ENCODE measurements around the gene COL19A1. TPM values are rescaled to one million over a fixed set of nuclear protein-coding genes. Genes with fewer than 3 reads are reported as not detected.

COL19A1 gene
- total RNA-seq, 2 donors from 2014 or later, result 0.14 to 0.45 TPM

DNA sequence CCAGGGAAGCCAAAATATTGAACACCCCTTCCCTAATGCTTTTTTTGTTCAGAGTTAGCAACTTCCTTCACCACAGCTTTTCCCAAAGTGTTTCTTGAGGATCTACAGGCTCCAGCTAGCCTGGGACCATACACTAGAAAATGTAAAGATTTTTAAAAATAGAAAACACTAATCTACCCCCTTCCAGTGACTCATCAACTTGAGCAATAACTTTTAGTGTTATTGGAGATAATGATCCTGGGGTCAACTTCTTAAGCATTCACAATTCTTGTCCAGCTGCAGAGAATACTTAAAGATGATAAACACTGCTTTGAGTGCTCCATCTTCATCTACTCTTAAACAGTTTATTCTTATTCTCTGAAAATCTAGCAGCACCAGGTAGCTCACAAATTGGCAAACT, 304.9 kb downstream of the COL19A1 start:
- TF ChIP-seq POLR2A (IDR thresholded peaks at IDR 0.05), result no peak
- H3K4me1 ChIP-seq (replicated peaks), result no peaks in the 10 kb centered on the region
- no peaks in the 10 kb centered on the region for H3K36me3 ChIP-seq
- H3K9me3 ChIP-seq, result no peaks in the 10 kb centered on the region
- intact Hi-C loops (cut with DNase I), result no loop called here
- H3K27ac ChIP-seq, result no peak overlapping the region
- H3K4me3 ChIP-seq, result no peak overlapping the region
- no peaks in the 10 kb centered on the region for H3K27me3 ChIP-seq (replicated peaks; ENCODE audit: insufficient read depth)
- DNase-seq (ENCODE audit: low spot score), result no peak

DNA sequence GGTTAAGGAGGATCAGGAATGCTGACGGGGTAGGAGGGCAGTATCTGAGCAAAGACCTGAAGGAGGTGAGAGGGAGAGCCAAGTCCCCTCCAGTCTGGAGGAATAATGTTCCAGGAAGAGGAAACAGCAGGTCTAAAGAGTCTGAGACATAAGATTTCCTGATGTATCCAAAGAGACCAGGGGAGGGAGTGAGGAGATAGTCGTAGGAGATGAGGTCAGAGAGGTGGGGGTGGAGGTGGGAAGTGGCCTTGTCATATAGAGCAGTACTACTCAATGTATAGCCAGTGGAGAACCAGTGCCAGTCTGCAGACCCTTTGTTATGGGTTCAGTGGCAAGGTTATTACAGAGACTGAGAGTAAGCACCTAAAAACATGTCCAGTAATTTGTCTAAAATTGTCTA, 305.9 kb downstream of the COL19A1 start:
- no peaks in the 10 kb centered on the region for H3K27me3 ChIP-seq (replicated peaks; ENCODE audit: insufficient read depth)
- no peak overlapping the region for H3K4me3 ChIP-seq
- H3K36me3 ChIP-seq, result no peaks in the 10 kb centered on the region
- intact Hi-C loops (cut with DNase I), result no loop called here
- no peak overlapping the region for H3K27ac ChIP-seq
- DNase-seq (ENCODE audit: low spot score), result no peak
- 26% methylated on average over 2 of the region's 2 CpGs for WGBS
- H3K4me1 ChIP-seq (replicated peaks), result no peaks in the 10 kb centered on the region
- H3K9me3 ChIP-seq, result no peaks in the 10 kb centered on the region
- no peak for TF ChIP-seq POLR2AphosphoS5 (IDR thresholded peaks at IDR 0.05)
- TF ChIP-seq POLR2A (IDR thresholded peaks at IDR 0.05), result no peak
- TF ChIP-seq, protein P1, sequence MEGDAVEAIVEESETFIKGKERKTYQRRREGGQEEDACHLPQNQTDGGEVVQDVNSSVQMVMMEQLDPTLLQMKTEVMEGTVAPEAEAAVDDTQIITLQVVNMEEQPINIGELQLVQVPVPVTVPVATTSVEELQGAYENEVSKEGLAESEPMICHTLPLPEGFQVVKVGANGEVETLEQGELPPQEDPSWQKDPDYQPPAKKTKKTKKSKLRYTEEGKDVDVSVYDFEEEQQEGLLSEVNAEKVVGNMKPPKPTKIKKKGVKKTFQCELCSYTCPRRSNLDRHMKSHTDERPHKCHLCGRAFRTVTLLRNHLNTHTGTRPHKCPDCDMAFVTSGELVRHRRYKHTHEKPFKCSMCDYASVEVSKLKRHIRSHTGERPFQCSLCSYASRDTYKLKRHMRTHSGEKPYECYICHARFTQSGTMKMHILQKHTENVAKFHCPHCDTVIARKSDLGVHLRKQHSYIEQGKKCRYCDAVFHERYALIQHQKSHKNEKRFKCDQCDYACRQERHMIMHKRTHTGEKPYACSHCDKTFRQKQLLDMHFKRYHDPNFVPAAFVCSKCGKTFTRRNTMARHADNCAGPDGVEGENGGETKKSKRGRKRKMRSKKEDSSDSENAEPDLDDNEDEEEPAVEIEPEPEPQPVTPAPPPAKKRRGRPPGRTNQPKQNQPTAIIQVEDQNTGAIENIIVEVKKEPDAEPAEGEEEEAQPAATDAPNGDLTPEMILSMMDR (IDR thresholded peaks at IDR 0.05), result no peak

DNA sequence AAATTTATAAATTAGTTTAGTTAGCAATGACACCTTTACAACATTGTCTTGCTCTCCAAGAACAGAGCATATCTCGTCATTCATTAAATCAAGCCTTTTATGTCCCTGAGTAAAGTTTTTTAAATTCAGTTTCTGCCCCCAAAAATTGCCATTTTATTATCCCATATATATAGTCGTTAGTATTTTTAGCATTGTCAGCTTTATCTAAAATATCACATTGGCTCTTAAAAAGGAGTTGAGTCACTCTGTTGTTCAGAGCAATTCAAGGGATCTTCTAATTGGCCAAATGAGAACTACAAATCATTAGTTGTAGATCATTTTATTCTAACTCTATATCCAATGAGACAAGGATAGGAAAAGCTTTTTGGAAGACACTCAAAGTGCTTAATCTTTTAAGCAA, 309.4 kb downstream of the COL19A1 start:
- DNase-seq (ENCODE audit: low spot score), result no peak
- no peak overlapping the region for H3K27ac ChIP-seq
- intact Hi-C loops (cut with DNase I), result no loop called here
- H3K4me1 ChIP-seq (replicated peaks), result no peaks in the 10 kb centered on the region
- TF ChIP-seq, protein P1 (IDR thresholded peaks at IDR 0.05), result no peak
- TF ChIP-seq POLR2AphosphoS5 (IDR thresholded peaks at IDR 0.05), result no peak
- no peak for TF ChIP-seq POLR2A (IDR thresholded peaks at IDR 0.05)
- 73% methylated on average over 2 of the region's 2 CpGs for WGBS
- H3K27me3 ChIP-seq (replicated peaks; ENCODE audit: insufficient read depth), result no peaks in the 10 kb centered on the region
- no peak overlapping the region for H3K4me3 ChIP-seq
- H3K36me3 ChIP-seq, result no peaks in the 10 kb centered on the region
- H3K9me3 ChIP-seq, result no peaks in the 10 kb centered on the region

DNA sequence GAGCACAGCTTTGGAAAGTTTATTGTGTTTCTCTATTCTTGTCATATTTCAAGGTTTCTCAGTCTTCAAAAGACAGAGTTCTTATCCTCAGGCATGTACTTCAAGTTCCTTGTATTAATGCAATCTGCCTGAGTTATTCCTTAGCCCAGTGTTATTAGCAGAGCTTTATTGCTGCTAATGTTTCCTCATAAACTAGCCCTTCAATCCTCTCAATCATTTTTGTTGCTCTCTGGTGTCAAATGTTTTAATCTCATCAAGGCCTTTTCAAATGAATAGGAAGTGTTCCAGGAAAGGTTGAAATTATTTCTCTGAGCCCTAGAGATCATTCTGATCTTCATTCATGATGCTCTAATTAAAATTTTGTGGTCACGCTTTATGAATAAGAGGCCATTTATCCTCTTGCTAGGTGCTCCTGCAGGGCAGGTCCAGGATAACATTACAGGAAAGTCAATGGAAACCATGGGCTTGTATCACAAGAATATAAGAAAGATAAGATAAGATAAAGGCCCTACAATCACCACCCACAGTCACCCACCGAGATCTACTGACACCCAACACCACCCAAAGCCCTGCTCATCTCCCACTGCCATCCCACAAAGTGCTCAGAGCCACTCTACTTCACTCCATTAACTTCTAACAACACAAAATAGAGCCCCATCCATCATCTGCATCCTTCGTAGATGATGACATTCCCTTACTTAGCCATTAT, 310.6 kb downstream of the COL19A1 start:
- H3K27ac ChIP-seq, result no peak overlapping the region
- intact Hi-C loops (cut with DNase I), result no loop called here
- WGBS, result 77% methylated on average over 3 of the region's 3 CpGs

DNA sequence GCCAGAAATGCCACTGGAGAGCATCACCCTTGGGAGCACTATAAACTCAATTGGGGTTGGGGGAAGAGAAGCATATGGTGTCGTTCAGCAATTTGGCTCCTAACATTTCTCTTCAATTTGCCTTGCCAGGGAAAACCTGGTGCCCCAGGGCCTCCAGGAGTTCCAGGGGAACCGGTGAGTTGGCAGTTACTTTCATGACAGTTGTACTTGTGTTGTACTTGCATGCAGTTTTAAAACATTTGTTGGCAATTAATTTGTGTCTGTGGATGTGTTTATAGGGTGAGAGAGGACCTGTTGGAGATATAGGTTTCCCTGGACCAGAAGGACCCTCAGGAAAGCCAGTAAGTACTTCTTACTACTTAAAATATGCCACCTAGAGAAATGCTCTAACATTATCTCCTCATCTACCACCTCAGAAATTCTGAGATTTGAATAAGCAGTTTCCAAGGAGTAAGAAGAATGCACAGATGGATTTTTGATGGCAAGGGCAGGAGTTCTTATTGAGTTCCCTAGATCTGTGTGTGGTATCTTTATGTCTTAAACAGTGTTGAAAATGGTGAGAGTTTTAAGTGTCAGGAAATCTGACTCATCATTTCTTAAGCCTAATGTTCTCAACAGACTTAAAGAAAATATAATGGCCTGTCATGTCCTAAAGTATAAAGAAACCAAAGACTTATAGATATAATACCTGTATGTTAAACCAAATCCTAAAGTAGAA, 314.0 kb downstream of the COL19A1 start:
- H3K4me1 ChIP-seq (replicated peaks), result no peaks in the 10 kb centered on the region
- intact Hi-C loops (cut with DNase I), result no loop called here
- no peak overlapping the region for H3K4me3 ChIP-seq
- no peak for DNase-seq (ENCODE audit: low spot score)
- TF ChIP-seq POLR2A (IDR thresholded peaks at IDR 0.05) (no peak), POLR2AphosphoS5 (IDR thresholded peaks at IDR 0.05) (no peak)
- TF ChIP-seq, protein P1 (IDR thresholded peaks at IDR 0.05), result no peak
- no peaks in the 10 kb centered on the region for H3K27me3 ChIP-seq (replicated peaks; ENCODE audit: insufficient read depth)
- H3K27ac ChIP-seq, result no peak overlapping the region
- 76% methylated on average over 2 of the region's 2 CpGs for WGBS
- no peaks in the 10 kb centered on the region for H3K9me3 ChIP-seq
- no peaks in the 10 kb centered on the region for H3K36me3 ChIP-seq

More for the DNA sequence above, 310.6 kb downstream of the COL19A1 start:
- no peaks in the 10 kb centered on the region for H3K4me1 ChIP-seq (replicated peaks)
- no peaks in the 10 kb centered on the region for H3K9me3 ChIP-seq
- no peak for TF ChIP-seq POLR2A (IDR thresholded peaks at IDR 0.05)
- TF ChIP-seq, protein P1 (IDR thresholded peaks at IDR 0.05), result no peak
- TF ChIP-seq POLR2AphosphoS5 (IDR thresholded peaks at IDR 0.05), result no peak
- H3K4me3 ChIP-seq, result no peak overlapping the region
- no peaks in the 10 kb centered on the region for H3K27me3 ChIP-seq (replicated peaks; ENCODE audit: insufficient read depth)
- no peaks in the 10 kb centered on the region for H3K36me3 ChIP-seq
- no peak for DNase-seq (ENCODE audit: low spot score)

All from prostate gland (tissue), 2 donors.